ENCODE data around the gene GRAP.

The GRAP gene

DNA sequence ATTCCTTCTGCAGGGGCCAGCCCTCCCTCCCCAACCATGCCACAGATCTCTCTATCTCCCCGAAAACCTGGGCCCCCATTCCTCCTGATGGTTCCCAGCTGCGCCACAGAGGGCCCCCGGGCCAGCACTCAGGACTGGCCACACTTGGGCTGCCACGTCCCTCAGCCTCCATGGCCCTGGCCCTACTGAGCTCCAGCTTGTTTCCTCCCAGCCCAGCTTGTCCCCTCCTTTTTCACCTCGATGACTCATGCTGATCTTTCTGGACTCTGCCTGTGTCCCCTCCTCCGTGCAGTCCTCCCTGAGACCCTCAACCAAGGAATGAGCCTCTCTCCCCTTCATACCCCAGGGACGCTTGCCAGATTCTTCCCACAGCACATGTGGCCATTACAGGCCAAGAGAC, 31.3 kb downstream of the GRAP start:
- TF ChIP-seq, protein P1, sequence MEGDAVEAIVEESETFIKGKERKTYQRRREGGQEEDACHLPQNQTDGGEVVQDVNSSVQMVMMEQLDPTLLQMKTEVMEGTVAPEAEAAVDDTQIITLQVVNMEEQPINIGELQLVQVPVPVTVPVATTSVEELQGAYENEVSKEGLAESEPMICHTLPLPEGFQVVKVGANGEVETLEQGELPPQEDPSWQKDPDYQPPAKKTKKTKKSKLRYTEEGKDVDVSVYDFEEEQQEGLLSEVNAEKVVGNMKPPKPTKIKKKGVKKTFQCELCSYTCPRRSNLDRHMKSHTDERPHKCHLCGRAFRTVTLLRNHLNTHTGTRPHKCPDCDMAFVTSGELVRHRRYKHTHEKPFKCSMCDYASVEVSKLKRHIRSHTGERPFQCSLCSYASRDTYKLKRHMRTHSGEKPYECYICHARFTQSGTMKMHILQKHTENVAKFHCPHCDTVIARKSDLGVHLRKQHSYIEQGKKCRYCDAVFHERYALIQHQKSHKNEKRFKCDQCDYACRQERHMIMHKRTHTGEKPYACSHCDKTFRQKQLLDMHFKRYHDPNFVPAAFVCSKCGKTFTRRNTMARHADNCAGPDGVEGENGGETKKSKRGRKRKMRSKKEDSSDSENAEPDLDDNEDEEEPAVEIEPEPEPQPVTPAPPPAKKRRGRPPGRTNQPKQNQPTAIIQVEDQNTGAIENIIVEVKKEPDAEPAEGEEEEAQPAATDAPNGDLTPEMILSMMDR (IDR thresholded peaks at IDR 0.05; ENCODE audit: control insufficient read depth, extremely low read depth, insufficient read depth) = no peak
- DNase-seq (ENCODE audit: low read depth) = no peak

DNA sequence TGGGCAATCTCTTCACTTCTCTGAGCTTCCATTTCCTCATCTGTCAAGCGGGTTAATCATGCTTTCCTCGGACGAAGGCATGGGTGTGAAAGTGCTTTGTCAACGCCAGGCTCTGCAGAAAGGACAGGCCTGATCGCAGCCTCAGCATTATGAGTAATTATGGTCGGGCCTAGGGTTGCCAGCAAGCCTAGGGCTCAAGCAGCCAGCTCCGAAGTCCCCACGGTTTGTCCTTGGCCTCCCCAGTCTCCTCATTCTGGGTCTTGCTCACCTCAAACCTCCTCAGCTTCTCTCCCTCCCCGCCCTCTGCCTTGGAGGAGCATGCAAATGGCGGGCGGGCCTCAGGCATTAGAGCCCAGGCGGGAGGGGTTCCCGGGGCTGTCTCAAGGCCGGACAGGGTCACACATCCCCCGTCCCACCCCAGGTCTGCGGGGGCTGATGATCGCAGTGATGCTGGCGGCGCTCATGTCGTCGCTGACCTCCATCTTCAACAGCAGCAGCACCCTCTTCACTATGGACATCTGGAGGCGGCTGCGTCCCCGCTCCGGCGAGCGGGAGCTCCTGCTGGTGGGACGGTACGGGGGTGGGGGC, 32.0 kb downstream of the GRAP start:
- no peak overlapping the region for H3K4me3 ChIP-seq (ENCODE audit: low read depth, low read length)
- no peak for DNase-seq (ENCODE audit: low read depth)
- TF ChIP-seq, protein P1 (IDR thresholded peaks at IDR 0.05; ENCODE audit: control insufficient read depth, extremely low read depth, insufficient read depth) = no peak

More for the DNA sequence above, 31.3 kb downstream of the GRAP start:
- no peak overlapping the region for H3K4me3 ChIP-seq (ENCODE audit: low read depth, low read length)

GRCh38 chr17:19013806-19014627, 32.7 kb downstream of the GRAP start:
- TF ChIP-seq, protein P1 (IDR thresholded peaks at IDR 0.05; ENCODE audit: control insufficient read depth, extremely low read depth, insufficient read depth) = no peak
- no peak overlapping the region for H3K4me3 ChIP-seq (ENCODE audit: low read depth, low read length)
- no peak for DNase-seq (ENCODE audit: low read depth)

- no peak overlapping the region for H3K4me3 ChIP-seq (ENCODE audit: low read depth, low read length)
- TF ChIP-seq, protein P1 (IDR thresholded peaks at IDR 0.05; ENCODE audit: control insufficient read depth, extremely low read depth, insufficient read depth) = no peak
Observed at GRCh38 chr17:19013226-19013625, 33.5 kb downstream of the GRAP start.

DNA sequence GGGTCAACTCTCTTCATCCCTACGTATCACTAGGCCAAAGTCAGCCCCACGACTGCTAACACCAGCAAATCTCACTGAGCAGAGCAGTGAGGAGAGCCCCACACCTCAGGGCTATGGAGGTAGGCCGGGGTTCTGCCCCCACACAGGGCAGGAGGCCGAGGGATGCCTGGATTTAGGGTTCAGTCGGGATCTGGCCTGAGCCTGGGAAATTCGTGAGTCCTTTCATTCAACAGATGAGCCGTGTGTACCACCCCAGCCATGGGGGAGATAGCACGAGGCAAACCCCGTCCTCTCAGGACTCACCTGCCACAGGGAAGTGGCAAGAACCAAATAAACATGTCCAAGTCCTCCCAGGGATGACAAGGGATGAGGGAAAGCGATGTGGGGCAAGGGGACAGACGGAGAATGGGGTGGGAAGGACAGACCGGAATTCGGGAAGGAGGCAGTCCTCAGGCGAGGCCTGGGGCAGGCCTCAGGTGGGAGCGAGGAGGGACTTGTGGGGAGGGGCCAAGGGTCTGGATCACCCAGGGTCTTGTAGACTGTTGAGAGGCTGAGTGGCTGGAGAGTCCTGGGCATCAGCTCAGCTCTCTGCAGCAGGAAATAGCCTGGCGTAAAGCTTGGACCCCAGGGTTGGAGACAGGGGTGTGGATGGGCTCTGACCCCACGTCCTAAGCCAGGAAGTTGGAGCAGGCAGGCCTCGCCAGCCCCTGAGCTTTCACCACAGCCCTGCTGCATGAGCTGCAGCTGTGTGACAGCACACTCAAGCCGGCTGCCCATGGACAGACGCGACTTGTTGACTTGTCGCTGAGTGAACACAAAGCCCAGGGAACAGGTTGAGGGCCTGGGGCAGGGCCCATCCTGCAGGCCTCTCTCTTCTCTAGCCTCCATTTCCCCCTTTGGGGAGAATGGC, 34.3 kb downstream of the GRAP start:
- TF ChIP-seq, protein P1 (IDR thresholded peaks at IDR 0.05; ENCODE audit: control insufficient read depth, extremely low read depth, insufficient read depth) = no peak
- no peak for DNase-seq (ENCODE audit: low read depth)
- no peak overlapping the region for H3K4me3 ChIP-seq (ENCODE audit: low read depth, low read length)

More at GRCh38 chr17:19013226-19013625, 33.5 kb downstream of the GRAP start:
- DNase-seq (ENCODE audit: low read depth) = no peak

DNA sequence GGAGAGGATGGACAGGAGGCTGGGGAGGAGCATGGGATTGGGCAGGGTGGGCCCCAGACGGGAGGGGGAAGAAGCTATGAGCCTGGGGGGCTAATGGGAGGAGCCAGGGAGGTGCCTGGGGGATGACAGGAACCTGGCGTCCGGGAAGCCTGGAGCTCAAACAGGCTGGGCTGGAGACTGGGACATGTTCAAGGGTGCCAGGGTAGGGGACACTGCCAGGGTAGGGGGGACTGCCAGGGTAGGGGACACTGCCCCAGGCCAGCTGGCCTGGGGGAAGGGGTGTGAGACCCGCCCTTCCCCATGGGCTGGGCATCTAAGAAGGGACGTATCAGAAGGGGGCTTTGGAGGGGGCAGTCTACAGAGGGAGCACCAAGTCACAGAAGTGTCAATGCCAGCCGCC, 35.2 kb downstream of the GRAP start:
- TF ChIP-seq, protein P1 (IDR thresholded peaks at IDR 0.05; ENCODE audit: control insufficient read depth, extremely low read depth, insufficient read depth) = no peak
- DNase-seq (ENCODE audit: low read depth) = no peak
- no peak overlapping the region for H3K4me3 ChIP-seq (ENCODE audit: low read depth, low read length)
